Measurements from ENCODE around the gene RXFP1. TPM values are rescaled to one million over a fixed set of nuclear protein-coding genes. Genes with fewer than 3 reads are reported as not detected.

The RXFP1 gene
- polyA plus RNA-seq, 1 of the 3 experiments (the other 2 are of a cell fraction), result not detected

GRCh38 chr4:158588285-158588684 is 66.6 kb downstream of the RXFP1 start:
- no peaks in the 10 kb centered on the region for H3K9me3 ChIP-seq
- no peak overlapping the region for H2AFZ ChIP-seq (ENCODE audit: low read depth)
- H3K27me3 ChIP-seq (ENCODE audit: insufficient read depth), result no peaks in the 10 kb centered on the region; the same call in 1 of the 2 replicates
- no peaks in the 10 kb centered on the region for H3K79me2 ChIP-seq (ENCODE audit: insufficient read depth)
- no peak overlapping the region for H3K27ac ChIP-seq (ENCODE audit: low read depth in 2 of 2, low read length in 1 of 2)
- no peaks in the 10 kb centered on the region for H3F3A ChIP-seq (replicated peaks; ENCODE audit: insufficient read depth)
- no peaks in the 10 kb centered on the region for H3K4me1 ChIP-seq (ENCODE audit: control insufficient read depth in 1 of 2, insufficient read depth in 2 of 2, low read depth in 1 of 2, low read length in 1 of 2)
- 80% methylated on average over 5 of the region's 6 CpGs for WGBS (ENCODE audit: low lambda C conversion rate)
- H4K20me1 ChIP-seq (ENCODE audit: insufficient read depth), result no peaks in the 10 kb centered on the region
- no peak overlapping the region for H3K9ac ChIP-seq
- no peaks in the 10 kb centered on the region for H3K9me2 ChIP-seq
- CTCF ChIA-PET, result no interaction called here
- H3K4me2 ChIP-seq, result no peak overlapping the region
- TF ChIP-seq RAD21 (IDR thresholded peaks at IDR 0.05; ENCODE audit: low read length) (no peak), MEF2A (IDR thresholded peaks at IDR 0.05; ENCODE audit: borderline replicate concordance, low read depth) (no peak), ZBTB33 (IDR thresholded peaks at IDR 0.05; ENCODE audit: borderline replicate concordance, low read depth) (no peak), CTCF (IDR thresholded peaks at IDR 0.05) (no peak), FOXJ3 (CRISPR knock-in tag; IDR thresholded peaks at IDR 0.05) (no peak), SMC3 (IDR thresholded peaks at IDR 0.05; ENCODE audit: low read depth, low read length) (no peak), NRF1 (IDR thresholded peaks at IDR 0.05; ENCODE audit: low read depth, low read length) (no peak), YY1 (IDR thresholded peaks at IDR 0.05; ENCODE audit: low read depth) (no peak), FOSL2 (IDR thresholded peaks at IDR 0.05; ENCODE audit: borderline replicate concordance, low read depth) (no peak), EP300 (IDR thresholded peaks at IDR 0.05; ENCODE audit: borderline replicate concordance in 1 of 2, low read depth in 1 of 2, low read length in 1 of 2) (no peak), RCOR1 (IDR thresholded peaks at IDR 0.05; ENCODE audit: low read length) (no peak), RFX5 (IDR thresholded peaks at IDR 0.05; ENCODE audit: low read length) (no peak), POLR2AphosphoS5 (IDR thresholded peaks at IDR 0.05; ENCODE audit: low read depth, low read length) (no peak), USF2 (IDR thresholded peaks at IDR 0.05; ENCODE audit: borderline replicate concordance, low read depth, low read length) (no peak)
- H3K4me3 ChIP-seq (ENCODE audit: low read depth in 2 of 2, low read length in 1 of 2), result no peak overlapping the region
- POLR2A ChIA-PET, result no interaction called here
- no peaks in the 10 kb centered on the region for H3K36me3 ChIP-seq (replicated peaks in 1 of 2; ENCODE audit: control insufficient read depth in 1 of 2, insufficient read depth in 2 of 2, low read length in 1 of 2)
- no peak for DNase-seq

GRCh38 chr4:158588777-158589176 is 67.1 kb downstream of the RXFP1 start:
- 44% methylated on average over 5 of the region's 5 CpGs for WGBS (ENCODE audit: low lambda C conversion rate)
- TF ChIP-seq NRF1 (IDR thresholded peaks at IDR 0.05; ENCODE audit: low read depth, low read length), result no peak
- no peak for TF ChIP-seq USF1 (IDR thresholded peaks at IDR 0.05; ENCODE audit: borderline replicate concordance, low read depth)
- TF ChIP-seq IRF3 (IDR thresholded peaks at IDR 0.05; ENCODE audit: low read depth, low read length), result no peak
- TF ChIP-seq MEF2A (IDR thresholded peaks at IDR 0.05; ENCODE audit: borderline replicate concordance, low read depth), result no peak
- TF ChIP-seq CHD2 (IDR thresholded peaks at IDR 0.05; ENCODE audit: low read length, partially characterized antibody), result no peak
- TF ChIP-seq EP300 (IDR thresholded peaks at IDR 0.05; ENCODE audit: borderline replicate concordance in 1 of 2, low read depth in 1 of 2, low read length in 1 of 2), result no peak
- TF ChIP-seq TCF12 (IDR thresholded peaks at IDR 0.05), result no peak
- no peak for TF ChIP-seq GABPA (IDR thresholded peaks at IDR 0.05; ENCODE audit: low read depth)
- TF ChIP-seq ZBTB33 (IDR thresholded peaks at IDR 0.05; ENCODE audit: borderline replicate concordance, low read depth), result no peak

More at GRCh38 chr4:158588777-158589176, 67.1 kb downstream of the RXFP1 start:
- no peaks in the 10 kb centered on the region for H3K9me2 ChIP-seq
- no peak overlapping the region for H3K9ac ChIP-seq
- H3K27me3 ChIP-seq (ENCODE audit: insufficient read depth), result no peaks in the 10 kb centered on the region; the same call in 1 of the 2 replicates
- H3K4me1 ChIP-seq (ENCODE audit: control insufficient read depth in 1 of 2, insufficient read depth in 2 of 2, low read depth in 1 of 2, low read length in 1 of 2), result no peaks in the 10 kb centered on the region
- H3K79me2 ChIP-seq (ENCODE audit: insufficient read depth), result no peaks in the 10 kb centered on the region
- H3K4me3 ChIP-seq (ENCODE audit: low read depth in 2 of 2, low read length in 1 of 2), result no peak overlapping the region
- no peaks in the 10 kb centered on the region for H3K36me3 ChIP-seq (replicated peaks in 1 of 2; ENCODE audit: control insufficient read depth in 1 of 2, insufficient read depth in 2 of 2, low read length in 1 of 2)
- no peak overlapping the region for H2AFZ ChIP-seq (ENCODE audit: low read depth)
- H3K4me2 ChIP-seq, result no peak overlapping the region
- H3K27ac ChIP-seq (ENCODE audit: low read depth in 2 of 2, low read length in 1 of 2), result no peak overlapping the region
- ChIA-PET POLR2A (no interaction called here), CTCF (no interaction called here)
- no peaks in the 10 kb centered on the region for H4K20me1 ChIP-seq (ENCODE audit: insufficient read depth)
- no peak for DNase-seq
- H3F3A ChIP-seq (replicated peaks; ENCODE audit: insufficient read depth), result no peaks in the 10 kb centered on the region
- no peaks in the 10 kb centered on the region for H3K9me3 ChIP-seq

Data from SK-N-SH (cell line).